Measurements from ENCODE around the gene RIT2. TPM values are rescaled to one million over a fixed set of nuclear protein-coding genes. Genes with fewer than 3 reads are reported as not detected.

RIT2 gene
- total RNA-seq, 4 donors from 2014 or later: not detected

- TF ChIP-seq POLR2AphosphoS5 (IDR thresholded peaks at IDR 0.05): no peak
- TF ChIP-seq, protein P1, sequence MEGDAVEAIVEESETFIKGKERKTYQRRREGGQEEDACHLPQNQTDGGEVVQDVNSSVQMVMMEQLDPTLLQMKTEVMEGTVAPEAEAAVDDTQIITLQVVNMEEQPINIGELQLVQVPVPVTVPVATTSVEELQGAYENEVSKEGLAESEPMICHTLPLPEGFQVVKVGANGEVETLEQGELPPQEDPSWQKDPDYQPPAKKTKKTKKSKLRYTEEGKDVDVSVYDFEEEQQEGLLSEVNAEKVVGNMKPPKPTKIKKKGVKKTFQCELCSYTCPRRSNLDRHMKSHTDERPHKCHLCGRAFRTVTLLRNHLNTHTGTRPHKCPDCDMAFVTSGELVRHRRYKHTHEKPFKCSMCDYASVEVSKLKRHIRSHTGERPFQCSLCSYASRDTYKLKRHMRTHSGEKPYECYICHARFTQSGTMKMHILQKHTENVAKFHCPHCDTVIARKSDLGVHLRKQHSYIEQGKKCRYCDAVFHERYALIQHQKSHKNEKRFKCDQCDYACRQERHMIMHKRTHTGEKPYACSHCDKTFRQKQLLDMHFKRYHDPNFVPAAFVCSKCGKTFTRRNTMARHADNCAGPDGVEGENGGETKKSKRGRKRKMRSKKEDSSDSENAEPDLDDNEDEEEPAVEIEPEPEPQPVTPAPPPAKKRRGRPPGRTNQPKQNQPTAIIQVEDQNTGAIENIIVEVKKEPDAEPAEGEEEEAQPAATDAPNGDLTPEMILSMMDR (IDR thresholded peaks at IDR 0.05): no peak
- no peak for TF ChIP-seq POLR2A (IDR thresholded peaks at IDR 0.05; ENCODE audit: low read depth)
- TF ChIP-seq EP300 (IDR thresholded peaks at IDR 0.05): no peak
- intact Hi-C loops (cut with DNase I): no loop called here
- WGBS: 44% methylated on average over 4 of the region's 4 CpGs
- Histone ChIP-seq H3K4me1 (no peaks in the 10 kb centered on the region), H3K36me3 (no peaks in the 10 kb centered on the region), H3K9me3 (no peaks in the 10 kb centered on the region), H3K27ac (replicated peaks in 1 of 4) (no peak overlapping the region), H3K27me3 (no peaks in the 10 kb centered on the region), H3K4me3 (no peak overlapping the region)
- no peak for DNase-seq (ENCODE audit: extremely low spot score)
Measured at GRCh38 chr18:43108882-43109281, 6.6 kb downstream of the RIT2 start.

DNA sequence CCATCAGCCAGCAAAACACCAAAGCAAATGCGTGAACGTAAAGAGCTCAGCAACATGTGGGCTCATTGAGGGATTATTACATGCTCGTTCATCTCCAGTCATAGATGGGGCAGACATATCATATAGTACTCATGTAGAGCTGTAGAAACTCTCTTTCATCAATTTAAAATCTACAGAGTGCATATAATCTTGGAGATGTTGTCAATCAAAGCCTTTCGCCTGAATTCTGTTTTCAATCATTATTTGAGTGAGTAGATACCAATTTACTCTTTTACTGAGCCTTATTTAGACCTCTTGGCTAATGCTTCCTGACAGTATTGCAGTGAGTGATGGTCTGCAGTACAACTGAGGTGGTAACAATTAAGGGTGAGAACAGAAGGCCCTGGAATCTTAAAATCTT lies 7.0 kb downstream of the RIT2 start:
- no peak for TF ChIP-seq EP300 (IDR thresholded peaks at IDR 0.05)
- TF ChIP-seq POLR2A (IDR thresholded peaks at IDR 0.05; ENCODE audit: low read depth): no peak
- TF ChIP-seq POLR2AphosphoS5 (IDR thresholded peaks at IDR 0.05): no peak
- TF ChIP-seq, protein P1 (IDR thresholded peaks at IDR 0.05): no peak
- no peaks in the 10 kb centered on the region for H3K27me3 ChIP-seq
- intact Hi-C loops (cut with DNase I): no loop called here
- no peak overlapping the region for H3K4me3 ChIP-seq
- no peak for DNase-seq (ENCODE audit: extremely low spot score)
- WGBS: 86% methylated on average over 4 of the region's 4 CpGs
- no peaks in the 10 kb centered on the region for H3K36me3 ChIP-seq
- no peaks in the 10 kb centered on the region for H3K9me3 ChIP-seq
- H3K27ac ChIP-seq (replicated peaks in 1 of 4): no peak overlapping the region
- no peaks in the 10 kb centered on the region for H3K4me1 ChIP-seq

DNA sequence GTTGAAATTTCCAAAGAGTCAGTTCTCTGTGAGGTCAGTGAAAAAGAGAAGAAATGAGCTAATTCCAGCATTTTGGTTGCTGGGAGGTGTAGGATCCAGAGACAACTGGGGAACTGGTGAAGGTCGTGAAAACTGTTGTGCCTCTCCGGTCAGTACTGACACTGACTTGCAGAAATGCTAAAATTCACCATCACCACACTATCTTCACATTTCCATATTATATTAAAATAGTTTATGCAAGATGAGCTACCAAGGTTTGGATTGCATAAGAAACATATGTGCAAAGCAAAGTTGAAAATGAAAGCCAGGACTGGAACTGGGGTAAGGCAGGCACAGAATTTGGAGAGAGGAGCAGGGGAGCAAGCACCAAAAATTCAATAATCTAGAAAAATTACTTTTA lies 21.8 kb downstream of the RIT2 start:
- WGBS: 88% methylated on average over 2 of the region's 2 CpGs
- intact Hi-C loops (cut with DNase I): no loop called here
- Histone ChIP-seq H3K36me3 (no peaks in the 10 kb centered on the region), H3K4me1 (no peaks in the 10 kb centered on the region), H3K27me3 (no peaks in the 10 kb centered on the region), H3K9me3 (no peaks in the 10 kb centered on the region), H3K27ac (replicated peaks in 1 of 4) (no peak overlapping the region), H3K4me3 (no peak overlapping the region)
- TF ChIP-seq POLR2A (IDR thresholded peaks at IDR 0.05; ENCODE audit: low read depth): no peak
- no peak for TF ChIP-seq EP300 (IDR thresholded peaks at IDR 0.05)
- TF ChIP-seq, protein P1 (IDR thresholded peaks at IDR 0.05): no peak
- TF ChIP-seq POLR2AphosphoS5 (IDR thresholded peaks at IDR 0.05): no peak
- DNase-seq (ENCODE audit: extremely low spot score): no peak

DNA sequence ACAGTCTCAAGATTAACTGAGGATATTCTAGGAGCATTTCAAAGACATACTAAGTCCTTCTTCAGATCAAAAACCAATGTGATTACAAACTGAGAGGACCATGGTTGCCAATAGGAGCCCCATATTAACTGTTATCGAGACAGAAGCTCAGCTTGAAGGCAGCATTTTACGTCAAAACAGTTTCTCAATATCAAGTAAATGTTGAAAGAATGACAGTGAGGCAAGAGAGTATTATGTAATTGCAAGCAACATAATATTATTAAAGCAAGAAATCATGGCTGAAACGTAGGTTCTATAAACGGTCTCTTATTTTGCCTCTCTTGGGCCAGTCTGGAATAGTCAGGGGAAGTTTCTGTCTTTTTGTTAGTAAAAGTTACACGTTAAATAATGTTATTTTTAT lies 22.9 kb downstream of the RIT2 start:
- Histone ChIP-seq H3K9me3 (no peaks in the 10 kb centered on the region), H3K4me1 (no peaks in the 10 kb centered on the region), H3K36me3 (no peaks in the 10 kb centered on the region), H3K27ac (replicated peaks in 1 of 4) (no peak overlapping the region), H3K27me3 (no peaks in the 10 kb centered on the region), H3K4me3 (no peak overlapping the region)
- 79% methylated on average over 5 of the region's 5 CpGs for WGBS
- intact Hi-C loops (cut with DNase I): no loop called here
- no peak for TF ChIP-seq POLR2AphosphoS5 (IDR thresholded peaks at IDR 0.05)
- TF ChIP-seq EP300 (IDR thresholded peaks at IDR 0.05): no peak
- TF ChIP-seq, protein P1 (IDR thresholded peaks at IDR 0.05): no peak
- no peak for TF ChIP-seq POLR2A (IDR thresholded peaks at IDR 0.05; ENCODE audit: low read depth)
- DNase-seq (ENCODE audit: extremely low spot score): no peak

- TF ChIP-seq POLR2AphosphoS5 (IDR thresholded peaks at IDR 0.05) (no peak), POLR2A (IDR thresholded peaks at IDR 0.05; ENCODE audit: low read depth) (no peak), EP300 (IDR thresholded peaks at IDR 0.05) (no peak)
- TF ChIP-seq, protein P1 (IDR thresholded peaks at IDR 0.05): no peak
- Histone ChIP-seq H3K9me3 (no peaks in the 10 kb centered on the region), H3K4me3 (no peak overlapping the region), H3K27me3 (no peaks in the 10 kb centered on the region), H3K27ac (replicated peaks in 1 of 4) (no peak overlapping the region), H3K4me1 (peaks cover 0 to 14% (median 7%) of the 10 kb centered on the region in 4 donors), H3K36me3 (no peaks in the 10 kb centered on the region)
- intact Hi-C loops (cut with DNase I): no loop called here
- no peak for DNase-seq (ENCODE audit: extremely low spot score)
Measured at GRCh38 chr18:43081396-43081795, 34.1 kb downstream of the RIT2 start.

All from esophagus muscularis mucosa (tissue), 4 donors.